Measurements from ENCODE around the gene MAIP1.

The MAIP1 gene

DNA sequence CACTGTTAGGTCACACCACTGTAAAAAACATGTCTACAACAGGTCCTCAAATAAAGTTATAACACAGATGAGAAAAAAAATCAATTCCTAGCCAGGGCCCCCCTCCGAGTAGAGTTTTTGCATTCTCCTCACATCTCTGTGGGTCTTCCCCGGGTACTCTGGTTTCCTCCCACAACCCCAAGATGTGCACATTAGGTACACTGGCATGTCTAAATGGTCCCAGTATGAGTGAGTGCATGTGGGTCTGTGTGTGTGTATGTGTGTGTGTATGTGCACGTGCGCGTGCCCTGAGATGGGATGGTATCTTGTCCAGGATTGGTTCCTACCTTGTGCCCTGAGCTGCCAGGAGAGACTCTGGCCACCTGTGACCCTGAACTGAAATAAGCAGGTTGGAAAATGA is 5.0 kb upstream of the MAIP1 start:
- DNase-seq: no peak

DNA sequence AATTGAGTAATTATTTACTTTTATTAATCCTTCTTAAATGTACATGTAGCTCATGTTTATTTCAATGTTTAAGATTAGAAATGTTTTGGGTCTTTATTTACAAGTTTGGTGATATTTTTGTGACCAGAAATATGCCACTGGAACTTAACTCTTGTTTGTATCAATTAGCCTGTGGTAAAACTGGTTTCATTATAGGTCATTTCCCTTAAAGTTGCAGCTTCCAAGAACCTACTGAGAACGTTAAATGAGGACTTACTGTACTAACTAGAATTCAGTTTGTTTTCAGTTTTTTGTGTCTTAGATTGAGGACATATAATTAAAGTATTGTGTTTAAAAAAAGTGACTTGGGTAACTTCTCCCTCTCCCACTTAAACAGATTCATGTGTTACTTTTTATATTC is 4.4 kb upstream of the MAIP1 start:
- DNase-seq: no peak

DNA sequence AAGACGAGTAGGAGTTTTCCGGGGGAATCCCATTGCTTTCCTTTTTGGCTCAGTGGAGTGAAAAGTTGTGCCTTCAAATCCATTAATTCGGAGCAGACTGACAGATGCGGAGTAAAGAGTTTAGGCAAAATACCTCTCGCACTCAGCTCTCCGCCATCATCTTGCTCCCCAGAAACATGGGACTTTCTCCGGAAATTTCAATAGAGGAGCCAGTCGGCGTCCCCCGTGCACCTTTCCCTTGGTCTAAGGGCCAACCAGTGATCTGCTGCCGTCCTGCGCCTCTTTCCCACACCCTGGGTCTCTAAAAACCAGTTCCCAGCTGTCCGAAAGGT is 409 bp upstream of the MAIP1 start:
- no peak for DNase-seq

DNA sequence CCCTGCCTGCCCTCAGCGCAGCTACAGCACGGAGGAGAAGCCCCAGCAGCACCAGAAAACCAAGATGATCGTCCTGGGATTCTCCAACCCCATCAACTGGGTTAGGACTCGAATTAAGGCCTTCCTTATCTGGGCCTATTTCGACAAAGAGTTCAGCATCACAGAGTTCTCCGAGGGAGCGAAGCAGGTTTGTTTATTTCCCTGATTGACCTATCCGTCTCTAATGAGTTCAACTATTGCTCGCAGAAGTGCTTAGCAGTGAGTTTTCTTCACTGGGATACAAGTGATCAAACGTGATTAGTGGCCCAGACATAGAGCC is 639 bp downstream of the MAIP1 start:
- peak in 1 of 2 donors; percentile 2 for DNase-seq

DNA sequence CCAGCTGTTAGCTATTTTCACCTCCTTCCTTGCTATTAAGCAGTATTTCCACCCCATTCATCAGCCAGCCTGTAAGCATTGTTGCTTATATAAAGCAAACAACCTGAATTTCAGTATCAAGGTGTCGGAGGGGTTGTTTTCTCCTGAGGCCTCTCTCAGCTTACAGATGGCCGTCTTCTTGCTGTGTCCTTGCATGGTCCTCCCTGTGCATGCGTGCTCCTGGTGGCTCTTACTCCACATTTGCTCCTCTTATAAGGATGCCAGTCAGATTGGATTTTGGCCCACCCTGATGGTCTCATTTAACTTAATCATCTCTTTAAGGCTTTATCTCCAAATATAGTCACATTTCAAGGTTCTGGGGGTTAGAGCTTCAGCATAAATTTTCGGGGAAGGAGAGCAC is 2.6 kb downstream of the MAIP1 start:
- no peak for DNase-seq

DNA sequence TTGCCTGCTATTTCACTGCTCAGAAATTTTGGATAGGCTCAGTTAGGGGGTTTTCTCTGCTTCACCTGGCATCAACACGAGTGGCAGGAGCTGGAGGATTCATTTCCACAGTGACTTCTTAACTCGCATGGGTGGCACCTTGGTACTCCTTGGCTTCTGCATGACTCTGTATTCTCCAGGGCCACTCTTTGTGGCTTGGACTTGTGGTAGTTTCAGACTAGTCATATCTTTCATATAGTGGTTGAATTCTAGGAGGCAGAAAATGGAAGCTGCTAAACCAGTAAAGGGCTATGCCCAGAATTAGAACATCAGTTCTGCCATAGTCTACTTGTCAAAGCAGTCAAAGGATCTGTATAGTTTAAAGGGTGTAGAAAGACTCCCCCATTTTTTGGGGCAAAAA is 6.8 kb downstream of the MAIP1 start:
- no peak for DNase-seq

DNA sequence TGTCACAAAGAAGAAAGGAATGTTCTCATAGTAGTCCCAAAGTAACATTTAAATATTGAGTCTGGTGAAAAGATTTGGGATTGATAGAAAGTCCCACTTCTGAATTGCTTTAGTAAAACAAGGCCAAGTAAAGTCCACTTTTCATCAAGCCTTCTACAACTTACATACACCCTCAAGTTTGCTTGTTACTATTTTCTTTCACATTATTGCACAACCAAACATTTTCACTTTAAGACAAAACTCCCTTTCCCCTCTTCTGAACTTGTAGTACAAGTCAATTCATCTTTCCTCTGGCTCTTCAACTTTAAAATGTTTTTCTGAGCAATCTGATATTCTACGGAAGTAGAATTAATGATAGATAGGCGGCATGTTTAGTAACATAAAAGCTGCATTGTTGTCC is 11.0 kb downstream of the MAIP1 start:
- no peak for DNase-seq

DNA sequence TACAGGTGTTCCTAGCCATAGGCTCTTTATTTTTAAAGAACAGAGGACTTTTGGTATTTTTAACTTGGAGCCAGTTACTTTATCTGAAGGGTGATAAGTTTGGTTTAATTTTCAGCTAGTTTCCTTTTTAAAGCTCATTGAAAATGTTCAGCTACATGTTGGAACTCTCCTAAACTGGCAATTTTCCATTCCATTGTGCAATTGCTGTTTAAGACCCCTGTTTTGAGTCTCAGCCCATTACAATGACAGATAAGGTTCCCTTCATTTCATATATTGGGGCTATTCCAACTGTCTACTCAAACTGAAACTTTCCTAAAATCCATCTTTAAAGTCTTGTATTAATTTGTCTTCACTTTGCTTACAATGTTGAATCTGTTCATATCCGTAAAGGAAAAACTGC is 11.6 kb downstream of the MAIP1 start:
- DNase-seq: no peak

DNA sequence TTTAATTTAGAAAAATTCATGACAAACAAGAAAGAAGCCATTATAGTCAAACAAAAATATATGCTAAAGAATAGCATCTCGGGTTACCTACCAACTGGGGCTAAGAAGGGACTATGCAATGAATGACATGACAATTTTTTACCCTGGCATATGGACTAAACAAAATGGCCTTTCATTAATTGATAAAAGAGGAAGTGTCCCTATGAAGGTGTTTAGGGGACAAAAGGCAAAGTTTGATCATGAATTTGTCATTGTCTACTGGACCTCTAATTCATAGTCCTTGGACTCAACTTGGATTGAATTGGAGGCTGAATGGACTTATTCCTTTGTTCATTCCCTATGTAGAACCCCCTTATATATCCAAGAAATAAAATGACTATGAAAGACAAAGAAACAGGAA is 12.7 kb downstream of the MAIP1 start:
- DNase-seq: no peak

DNA sequence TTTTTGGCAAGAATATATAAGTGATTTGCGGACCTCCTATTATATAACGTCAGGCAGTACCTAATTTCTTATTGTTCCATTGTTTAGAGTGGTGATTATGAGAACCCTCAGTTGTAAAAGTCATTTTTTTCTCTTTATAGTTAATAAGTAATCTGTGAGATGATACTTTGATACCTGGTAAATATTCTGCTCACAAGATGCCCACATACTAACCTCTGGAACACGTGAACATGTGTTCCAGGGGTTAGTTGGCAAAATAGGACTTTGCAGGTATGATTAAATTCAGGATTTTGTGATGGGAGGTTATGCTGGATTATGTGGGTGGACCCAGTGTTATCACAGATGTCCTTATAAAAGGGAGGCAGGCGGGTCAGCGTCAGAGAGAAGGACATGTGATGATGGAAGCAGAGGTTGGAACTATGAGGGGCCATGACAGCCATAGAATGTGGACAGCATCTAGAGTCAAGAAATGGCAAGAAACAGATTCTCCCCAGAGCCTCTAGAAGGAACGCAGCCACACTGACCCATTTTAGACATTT is 16.8 kb downstream of the MAIP1 start:
- no peak for DNase-seq

DNA sequence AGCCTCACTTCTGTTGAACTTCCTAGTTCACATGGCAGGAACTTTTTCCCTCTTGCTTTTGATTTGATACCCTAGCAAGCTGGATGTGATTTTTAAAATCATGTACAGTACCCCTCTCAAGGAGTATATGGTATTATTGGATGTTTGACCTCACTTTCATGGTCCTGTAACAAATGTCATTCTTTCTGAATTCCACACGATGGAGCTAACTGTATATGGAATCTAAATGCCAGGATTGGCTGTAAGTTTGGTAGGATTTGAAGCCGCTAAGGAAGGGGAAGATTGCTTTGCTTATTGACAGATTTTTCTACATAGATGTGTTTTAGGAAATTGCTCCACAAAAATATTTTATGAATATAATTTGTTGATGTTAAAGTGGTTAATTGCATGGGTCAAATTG is 18.3 kb downstream of the MAIP1 start:
- no peak for DNase-seq

DNA sequence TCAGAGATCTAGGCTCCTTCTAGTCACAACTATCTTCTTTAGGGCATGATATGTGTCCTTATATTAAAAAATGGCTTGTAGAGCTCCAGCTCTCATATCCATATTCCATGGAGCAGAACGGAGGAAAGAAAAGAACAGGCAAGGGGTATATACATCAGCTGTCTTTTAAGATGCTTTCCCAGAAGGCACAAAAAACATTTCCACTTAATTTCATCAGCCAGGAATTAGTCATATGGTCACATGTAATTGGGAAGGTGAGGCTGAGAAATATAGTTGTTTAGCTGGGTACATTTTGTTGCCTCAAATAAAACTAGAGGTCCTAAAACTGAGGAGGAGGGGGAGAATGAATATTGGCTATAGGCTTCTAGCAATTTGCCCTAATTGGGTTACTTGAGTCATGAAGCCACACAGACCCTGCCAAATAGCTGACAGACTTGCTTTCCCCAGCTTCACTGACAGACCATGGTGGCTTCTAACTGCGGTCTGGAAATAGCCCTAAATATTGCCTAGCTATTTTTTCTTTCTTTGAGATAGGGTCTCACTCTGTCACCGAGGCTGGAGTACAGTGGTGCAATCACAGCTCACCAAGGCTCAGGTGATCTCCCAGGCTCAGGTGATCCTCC is 20.0 kb downstream of the MAIP1 start:
- no peak for DNase-seq

DNA sequence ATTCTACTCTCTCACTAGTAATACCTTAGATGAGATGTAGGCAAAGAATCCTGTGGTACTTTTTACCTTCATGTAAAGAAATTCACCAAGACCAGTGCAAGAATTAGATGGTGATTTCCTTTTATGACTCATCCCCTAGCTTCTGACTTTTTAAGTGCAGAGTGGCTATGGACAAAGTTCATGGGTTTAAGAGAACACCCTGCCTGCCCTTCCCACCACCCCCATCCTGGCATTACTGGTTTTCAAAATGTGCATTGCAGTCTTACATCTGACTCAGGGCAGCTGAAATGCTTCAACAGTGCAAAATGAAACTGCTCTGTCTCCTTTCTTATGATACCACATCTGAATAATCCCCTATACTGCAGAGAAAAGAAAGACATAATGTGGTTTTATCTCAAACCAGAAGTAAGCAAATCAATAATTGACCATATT is 22.6 kb downstream of the MAIP1 start:
- no peak for DNase-seq

DNA sequence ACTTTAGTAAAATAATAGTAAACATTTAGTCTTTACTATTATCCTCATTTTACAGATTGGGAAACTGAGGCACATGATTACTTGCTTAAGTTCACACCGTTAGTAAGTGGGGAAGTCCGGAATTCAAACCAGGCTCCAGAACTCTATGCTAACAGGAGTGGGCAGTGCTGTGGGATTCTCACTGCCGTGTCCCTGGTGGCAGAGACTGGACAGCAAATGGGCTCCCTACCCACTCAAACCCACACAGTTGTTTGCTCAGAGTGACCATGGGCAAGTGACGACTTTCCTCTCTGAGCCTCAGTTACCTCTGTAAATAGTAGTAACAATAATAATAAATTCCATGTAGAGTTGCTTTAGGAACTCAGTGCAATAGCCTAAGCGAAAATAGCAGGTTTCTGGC is 24.0 kb downstream of the MAIP1 start:
- no peak for DNase-seq

DNA sequence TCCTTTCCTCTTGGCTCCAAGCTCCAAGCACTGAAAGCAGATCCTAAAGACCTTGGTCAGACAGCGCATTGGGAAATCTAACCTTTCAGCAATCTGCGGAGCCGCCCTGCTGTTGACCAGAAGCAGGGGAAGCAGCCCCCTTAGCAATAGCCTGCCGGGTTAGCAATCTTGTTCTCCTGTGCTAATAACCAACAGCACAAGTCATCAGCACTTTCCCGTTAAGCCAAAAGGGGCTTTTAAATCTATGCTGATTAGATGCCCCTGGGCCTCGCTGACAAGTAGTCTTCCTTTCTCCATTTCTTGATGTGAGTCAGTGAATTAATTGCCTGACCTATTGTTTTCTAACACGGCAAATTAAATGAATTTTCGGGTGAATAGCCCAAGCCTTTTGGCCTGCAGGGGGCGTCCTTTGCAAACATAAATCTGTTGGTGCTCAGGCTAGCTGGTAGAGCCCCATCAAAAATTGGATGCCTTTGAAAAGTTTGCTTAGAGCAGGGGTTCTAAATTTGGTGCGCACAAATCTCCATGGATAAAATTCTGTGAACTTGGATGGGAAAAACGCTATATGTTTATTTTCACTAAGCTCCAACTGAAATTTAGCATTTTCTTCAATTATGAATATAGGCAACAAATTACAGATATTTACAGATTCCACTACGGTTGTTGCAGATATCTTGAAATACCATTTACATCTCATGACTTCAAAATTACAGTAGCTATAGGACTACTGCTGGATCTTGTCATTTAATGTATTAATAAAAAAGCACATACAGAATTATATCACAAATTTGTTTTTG is 24.6 kb downstream of the MAIP1 start:
- peak; percentile 74 for DNase-seq

DNA sequence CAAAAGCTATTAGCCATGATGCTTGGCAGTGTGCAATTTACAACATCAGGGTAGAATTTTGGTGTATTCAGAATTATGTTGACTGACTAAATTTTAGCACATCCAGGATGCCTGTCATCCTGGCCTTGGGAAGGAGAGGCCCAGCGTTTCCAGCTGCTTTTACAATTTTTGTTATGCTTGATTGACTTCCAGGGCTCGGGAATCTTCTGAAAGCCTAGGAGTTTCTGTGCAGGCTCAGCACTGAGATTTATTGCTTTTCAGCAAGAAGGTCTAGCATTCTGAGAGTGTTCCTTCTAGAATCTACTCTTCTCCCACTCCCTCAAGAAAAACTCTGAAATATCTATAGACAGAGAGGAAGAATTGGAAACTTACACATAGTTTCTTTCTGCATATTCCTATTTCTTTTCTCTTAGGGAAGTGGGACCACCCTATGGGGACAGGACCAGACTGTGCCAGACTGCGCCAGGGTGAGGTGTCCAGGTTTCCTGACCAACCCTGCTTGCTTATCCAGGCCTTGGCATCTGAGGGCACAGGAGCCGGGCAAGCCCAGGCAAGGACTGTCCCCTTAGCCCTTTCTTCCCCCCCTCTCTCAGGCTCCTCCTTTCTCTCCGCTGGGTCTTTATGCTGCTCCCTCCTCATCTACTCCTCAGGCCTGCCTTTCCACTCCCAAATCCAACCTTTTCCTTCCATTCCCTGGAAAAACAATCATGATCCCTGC is 26.9 kb downstream of the MAIP1 start:
- DNase-seq: no peak

DNA sequence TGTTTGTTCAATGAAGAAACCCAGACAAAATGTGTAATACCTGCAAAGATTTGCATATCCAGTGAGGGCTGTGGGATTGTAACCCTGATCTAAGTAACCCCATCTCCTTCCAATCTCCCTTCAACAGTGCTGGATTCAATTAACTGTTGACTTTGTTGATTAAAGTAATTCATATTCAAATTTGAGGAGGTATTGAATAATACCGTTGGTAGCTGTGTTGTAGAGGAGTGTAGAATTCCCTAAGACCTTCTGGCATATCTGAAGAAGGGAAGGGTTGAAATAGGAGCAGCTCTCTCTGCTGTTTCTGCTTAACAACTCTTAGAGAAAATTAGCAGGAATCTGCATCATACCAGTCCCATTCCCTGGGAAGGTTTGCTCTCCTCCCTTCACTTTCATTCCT is 28.2 kb downstream of the MAIP1 start:
- DNase-seq: no peak

DNA sequence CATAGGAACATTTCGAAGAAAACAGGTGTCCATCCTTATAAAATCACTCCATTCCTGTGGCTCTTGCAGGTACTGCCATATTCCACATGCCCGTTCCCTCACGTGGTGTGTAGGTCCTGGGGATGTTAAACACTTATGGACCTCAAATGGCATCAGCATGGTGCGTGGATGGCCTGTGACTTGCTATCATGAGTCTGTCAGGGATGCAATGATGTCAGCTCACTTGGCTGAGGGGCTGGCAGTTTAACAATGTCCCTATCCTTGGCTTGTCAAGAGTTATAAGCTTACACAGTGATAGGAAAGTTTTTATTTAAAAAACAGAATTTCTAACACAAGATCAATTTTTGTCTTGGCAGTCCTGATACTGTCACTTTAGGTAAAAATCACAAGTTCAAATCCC is 28.8 kb downstream of the MAIP1 start:
- no peak for DNase-seq

DNA sequence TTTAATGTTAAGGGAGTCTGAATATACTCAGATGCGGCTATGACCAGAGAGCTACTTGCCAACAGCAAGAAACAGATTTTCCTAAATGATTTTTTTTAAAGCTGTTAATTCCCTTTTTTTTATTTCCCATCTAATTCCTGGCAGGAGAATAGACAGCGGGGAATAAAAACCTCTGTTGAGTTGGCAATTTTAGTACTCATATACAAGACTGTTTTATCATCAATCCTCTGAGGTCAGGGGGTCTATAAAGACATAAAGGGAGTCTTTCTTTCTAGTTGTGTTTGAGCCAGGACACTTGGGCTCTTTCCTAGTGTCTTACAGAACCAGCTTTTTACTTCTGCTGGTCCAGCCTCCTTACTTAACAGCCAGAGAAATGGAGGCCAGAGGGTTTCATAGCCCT is 29.4 kb downstream of the MAIP1 start:
- DNase-seq: no peak

DNA sequence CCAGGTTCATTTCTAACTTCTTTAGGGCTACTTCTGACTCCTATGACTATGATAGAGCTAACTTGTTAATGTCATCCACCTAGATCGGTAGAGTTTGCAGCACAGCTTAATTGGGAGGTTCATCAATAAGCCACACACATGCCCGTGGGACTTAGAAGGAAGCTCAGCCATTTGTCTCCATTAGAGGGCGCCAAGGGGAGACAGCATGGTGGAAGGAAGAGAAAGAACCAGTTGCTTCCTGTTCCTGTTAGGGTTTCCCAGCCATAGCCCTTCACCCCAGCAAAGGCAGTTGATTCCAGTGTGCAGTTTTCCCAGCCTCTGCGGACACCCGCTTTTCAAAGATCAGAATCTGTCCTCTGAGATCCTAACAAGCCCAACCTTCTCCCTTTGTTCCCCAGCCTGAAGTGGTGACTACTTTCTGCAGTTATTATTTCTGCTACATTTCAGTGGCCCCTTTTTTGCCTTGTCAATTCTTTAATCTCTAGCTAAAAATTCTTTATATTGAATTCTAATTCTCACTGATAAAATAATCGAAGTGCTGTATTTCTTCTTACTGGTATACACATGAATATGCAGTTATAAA is 30.3 kb downstream of the MAIP1 start:
- peak; percentile 44 to 58 for DNase-seq

DNA sequence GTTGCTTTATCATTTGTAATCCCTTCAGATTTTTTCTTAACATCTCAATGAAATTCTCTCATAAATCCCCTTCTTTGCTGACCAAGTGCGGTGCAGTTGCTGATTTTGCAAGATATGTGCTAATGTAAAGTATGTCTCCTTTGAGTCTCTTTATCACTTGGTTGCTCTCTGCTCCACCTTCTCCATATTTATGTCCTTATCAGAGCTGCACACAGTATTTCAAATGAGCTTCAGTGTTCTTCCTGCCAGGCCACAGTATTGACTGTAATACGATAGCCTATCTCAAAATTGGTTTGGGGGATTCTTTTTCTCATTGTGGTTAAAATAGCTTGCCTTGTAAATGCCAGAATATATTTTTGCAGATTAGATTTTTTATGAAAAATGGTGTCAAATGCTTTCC is 32.2 kb downstream of the MAIP1 start:
- no peak for DNase-seq

DNA sequence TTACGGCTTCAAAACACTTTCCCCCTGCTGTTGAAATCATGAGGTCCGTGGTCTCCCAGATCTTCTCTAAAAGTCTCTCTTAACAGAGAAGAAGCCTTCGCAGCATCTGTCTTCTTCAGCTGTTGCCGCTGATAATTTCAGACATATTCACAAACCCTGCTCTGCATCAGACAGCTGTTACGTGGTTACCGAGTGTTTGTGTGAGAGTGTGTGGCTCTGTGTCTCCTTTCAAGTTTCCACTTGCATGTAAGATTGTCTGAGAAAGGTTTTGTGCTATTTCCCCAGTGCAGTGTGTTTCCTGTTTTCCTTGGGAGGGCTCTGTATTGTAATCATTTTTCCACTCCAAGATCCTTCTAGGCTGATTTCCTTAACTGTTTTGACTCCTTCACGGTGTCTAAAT is 32.8 kb downstream of the MAIP1 start:
- no peak for DNase-seq

DNA sequence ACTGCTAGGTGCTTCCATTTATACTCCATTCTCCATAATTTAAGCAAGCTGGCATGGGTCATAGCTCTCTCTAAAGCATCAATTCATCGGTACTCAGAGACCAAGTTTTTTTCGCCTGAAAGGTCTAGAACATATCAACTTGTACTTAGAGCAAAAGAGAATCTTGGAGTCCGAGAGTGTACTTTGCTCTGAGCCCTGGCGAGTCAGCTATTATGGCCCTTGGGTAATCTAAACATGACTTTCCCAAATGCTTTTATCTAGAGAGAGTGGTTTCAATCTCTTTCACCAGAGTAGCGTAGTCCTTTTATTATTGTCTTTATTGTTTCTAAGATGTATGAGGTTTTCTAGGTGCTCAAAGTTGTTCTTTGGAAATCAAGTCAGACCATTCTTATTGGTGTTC is 34.4 kb downstream of the MAIP1 start:
- DNase-seq: no peak

DNA sequence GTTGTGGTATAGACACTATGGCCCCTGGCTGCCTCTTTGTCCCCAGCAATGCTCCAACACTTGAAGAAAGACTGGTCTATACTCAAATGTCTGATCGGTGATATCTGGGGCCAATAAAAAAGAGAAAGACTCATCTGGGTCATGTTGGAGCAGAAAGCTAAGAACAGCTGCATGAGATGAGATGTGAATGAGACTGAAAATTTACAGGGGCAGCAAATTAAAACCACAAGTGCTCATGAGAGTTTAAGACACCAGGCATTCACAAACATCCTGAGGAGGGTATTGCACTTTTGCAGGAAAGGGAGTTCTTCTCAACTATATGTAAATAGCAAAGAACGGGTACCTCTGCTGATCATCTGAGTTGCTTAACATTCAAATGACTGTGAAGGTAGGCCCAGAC is 36.3 kb downstream of the MAIP1 start:
- DNase-seq: no peak

Measured in CD4-positive, alpha-beta T cell treated with Interleukin-4 for 1 hour (primary cell).